ENCODE results near the gene GSTCD.

Gene GSTCD, protein sequence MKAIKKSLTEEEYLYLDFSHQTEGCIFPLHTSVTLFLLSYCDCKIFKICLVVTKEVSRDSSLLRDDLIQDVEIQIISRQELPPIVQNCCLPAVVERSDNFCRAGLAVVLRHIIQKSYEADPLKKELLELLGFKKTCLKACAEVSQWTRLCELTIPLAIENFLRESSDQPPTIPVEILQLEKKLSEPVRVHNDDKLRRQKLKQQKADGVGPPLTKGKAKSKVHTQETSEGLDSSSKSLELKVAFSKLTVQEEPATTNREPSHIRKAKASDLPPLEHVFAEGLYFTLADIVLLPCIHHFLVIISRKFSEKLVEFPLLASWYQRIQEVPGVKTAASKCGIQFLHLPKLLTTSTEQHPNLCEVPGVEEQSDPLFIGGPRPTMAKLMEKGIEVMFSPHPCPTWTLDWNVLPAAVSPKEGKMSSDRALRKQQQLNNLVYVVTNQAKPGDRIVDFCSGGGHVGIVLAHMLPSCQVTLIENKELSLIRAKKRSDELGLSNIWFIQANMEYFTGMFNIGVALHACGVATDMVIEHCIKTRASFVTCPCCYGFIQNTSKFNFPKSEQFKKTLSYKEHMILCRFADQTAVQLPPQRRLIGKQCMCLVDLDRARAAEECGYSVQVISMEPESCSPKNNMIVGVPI

GRCh38 chr4:105708181-105709080 lies at the start of gene GSTCD, which contains the start of gene INTS12:
TSS of gene GSTCD (plus strand) at chr4:105708784. CDS start at chr4:105717614, 8,830 bp downstream.
TSS of gene INTS12 (minus strand) at chr4:105708689. CDS start at chr4:105700005, 8,684 bp downstream.
- in situ Hi-C loops (cut with HindIII; ENCODE audit: low sequenced_read_pairs) = no loop called here
- TF ChIP-seq CTCF (IDR thresholded peaks at IDR 0.05; ENCODE audit: low read depth, low read length, missing control alignments) = no peak

GRCh38 chr4:105659190-105659589 lies 49.4 kb upstream of the GSTCD start:
- in situ Hi-C loops (cut with HindIII; ENCODE audit: low sequenced_read_pairs) = no loop called here
- no peak overlapping the region for H3K4me3 ChIP-seq (ENCODE audit: low read depth, low read length)
- no peak for DNase-seq (ENCODE audit: low read depth)
- TF ChIP-seq CTCF (IDR thresholded peaks at IDR 0.05; ENCODE audit: low read depth, low read length, missing control alignments) = no peak

More at GRCh38 chr4:105708181-105709080, at the start of gene GSTCD, which contains the start of gene INTS12:
- DNase-seq (ENCODE audit: low read depth) = peak; percentile 89
- H3K4me3 ChIP-seq (ENCODE audit: low read depth, low read length) = peak within 1 kb of the TSS; percentile 85

DNA sequence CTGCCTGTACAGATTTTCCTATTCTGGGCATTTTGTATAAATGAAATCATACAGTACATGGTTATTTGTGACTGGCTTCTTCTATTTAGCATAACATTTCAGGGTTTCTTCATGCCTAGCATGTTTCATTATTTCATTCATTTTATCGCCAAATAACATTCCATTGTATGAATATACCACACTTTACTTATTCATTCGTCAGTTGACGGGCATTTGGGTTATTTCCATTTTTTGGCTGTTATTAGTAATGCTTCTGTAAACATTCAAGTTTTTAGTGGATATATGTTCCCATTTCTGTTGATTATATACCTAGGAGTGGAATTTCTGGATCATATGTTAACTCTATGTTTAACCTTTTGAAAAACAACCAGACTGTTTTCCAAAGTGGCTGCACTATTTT lies 47.6 kb upstream of the GSTCD start:
- in situ Hi-C loops (cut with HindIII; ENCODE audit: low sequenced_read_pairs) = no loop called here
- no peak overlapping the region for H3K4me3 ChIP-seq (ENCODE audit: low read depth, low read length)
- no peak for DNase-seq (ENCODE audit: low read depth)
- TF ChIP-seq CTCF (IDR thresholded peaks at IDR 0.05; ENCODE audit: low read depth, low read length, missing control alignments) = no peak

DNA sequence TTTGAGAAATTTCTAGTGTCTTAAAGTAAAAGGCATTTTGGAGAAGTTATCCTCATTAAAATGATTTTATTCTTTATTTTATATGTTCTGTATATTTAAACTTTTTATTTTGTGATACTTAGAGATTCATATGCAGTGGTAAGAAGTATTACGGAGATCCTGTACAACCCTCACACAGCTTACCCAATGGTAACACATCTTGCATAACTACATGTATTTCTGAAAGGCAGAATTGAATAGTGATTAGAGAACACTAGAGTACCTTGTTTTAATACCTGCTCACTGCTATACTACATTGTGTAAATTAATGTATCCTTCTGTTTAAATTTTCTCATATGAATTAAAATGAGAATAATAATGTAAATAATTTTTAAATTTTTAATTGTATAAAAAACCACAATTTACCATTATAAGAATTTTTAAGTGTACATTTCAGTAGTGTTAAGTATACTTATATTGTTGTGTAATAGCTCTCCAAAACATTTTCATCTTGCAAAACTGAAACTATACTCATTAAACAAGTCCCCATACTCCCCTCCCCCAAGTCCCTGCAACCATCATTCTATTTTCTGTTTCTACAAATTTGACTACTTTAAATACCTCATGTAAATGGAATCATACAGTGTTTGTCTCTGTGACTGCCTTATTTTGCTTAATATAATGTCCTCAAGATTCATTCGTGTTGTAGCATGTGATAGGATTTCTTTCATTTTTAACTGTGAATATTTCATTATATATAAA lies 45.5 kb upstream of the GSTCD start:
- no peak for TF ChIP-seq CTCF (IDR thresholded peaks at IDR 0.05; ENCODE audit: low read depth, low read length, missing control alignments)
- no peak for DNase-seq (ENCODE audit: low read depth)
- H3K4me3 ChIP-seq (ENCODE audit: low read depth, low read length) = no peak overlapping the region
- in situ Hi-C loops (cut with HindIII; ENCODE audit: low sequenced_read_pairs) = no loop called here

DNA sequence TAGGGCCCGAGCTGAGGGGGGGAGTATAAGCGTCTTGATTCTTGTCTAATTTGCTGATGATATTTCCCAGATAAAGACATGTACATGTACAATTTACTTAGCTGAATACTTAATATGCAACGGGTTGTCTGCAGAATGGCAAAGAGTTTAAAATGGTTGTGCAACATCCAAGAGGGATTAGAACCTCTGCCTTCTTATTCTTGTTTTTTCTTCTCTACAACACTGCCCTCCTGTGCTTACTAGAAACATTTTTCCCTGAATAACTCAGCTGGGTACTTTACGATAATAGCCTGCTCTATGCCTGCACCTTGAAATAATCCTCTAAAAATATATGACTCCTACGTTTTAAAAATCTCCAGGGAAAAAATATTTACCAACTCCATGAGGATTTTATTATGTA lies 41.9 kb upstream of the GSTCD start:
- in situ Hi-C loops (cut with HindIII; ENCODE audit: low sequenced_read_pairs) = no loop called here
- peak; percentile 18 for DNase-seq (ENCODE audit: low read depth)
- peak; percentile 30 for TF ChIP-seq CTCF (IDR thresholded peaks at IDR 0.05; ENCODE audit: low read depth, low read length, missing control alignments)
- no peak overlapping the region for H3K4me3 ChIP-seq (ENCODE audit: low read depth, low read length)
